GM13976 (cell line): Measurements from ENCODE around the gene BABAM2.

Source experiments
- DNase-seq: peaks from one replicate; pipeline ENCODE4 v3.0.0; 2012; ENCODE audit warnings: low spot score
- CTCF ChIP-seq: IDR thresholded peaks from 2 replicates; pipeline ENCODE4 v1.5.1; 2012; ENCODE audit warnings: borderline replicate concordance, mild to moderate bottlenecking; ENCODE audit not compliant: insufficient read depth; ENCODE audit errors: extremely low read depth, missing control alignments, control extremely low read depth
- in situ Hi-C: fragments of 300-500 bp; cut with MboI; formaldehyde crosslinking; loops from one replicate; pipeline ENCODE4 v1.12.0; 2022; ENCODE audit warnings: low sequenced_read_pairs, mixed read lengths, inconsistent platforms; ENCODE audit not compliant: unreplicated experiment

The BABAM2 gene

GRCh38 chr2:28134857-28135256 is 244.3 kb downstream of the BABAM2 start:
- in situ Hi-C loops: no loop called here
- no peak for TF ChIP-seq CTCF
- DNase-seq: no peak

GRCh38 chr2:28135324-28135723 is 244.8 kb downstream of the BABAM2 start:
- DNase-seq: no peak
- in situ Hi-C loops: no loop called here
- TF ChIP-seq CTCF: no peak

GRCh38 chr2:28135799-28136198 is 245.3 kb downstream of the BABAM2 start:
- no peak for TF ChIP-seq CTCF
- no peak for DNase-seq
- in situ Hi-C loops: no loop called here

GRCh38 chr2:28136556-28136955 is 246.0 kb downstream of the BABAM2 start:
- DNase-seq: no peak
- TF ChIP-seq CTCF: no peak
- in situ Hi-C loops: no loop called here

- in situ Hi-C loops: no loop called here
- TF ChIP-seq CTCF: no peak
- DNase-seq: no peak
Measured at GRCh38 chr2:28137221-28137620, 246.7 kb downstream of the BABAM2 start.

- no peak for TF ChIP-seq CTCF
- DNase-seq: no peak
- in situ Hi-C loops: no loop called here
Measured at GRCh38 chr2:28142386-28142785, 251.9 kb downstream of the BABAM2 start.

- no peak for TF ChIP-seq CTCF
- in situ Hi-C loops: no loop called here
Measured at GRCh38 chr2:28148000-28148399, 257.5 kb downstream of the BABAM2 start.

More at GRCh38 chr2:28148000-28148399, 257.5 kb downstream of the BABAM2 start:
- DNase-seq: no peak
